Liver (tissue), 9 donors: ENCODE measurements around the gene FAIM2. TPM values are rescaled to one million over a fixed set of nuclear protein-coding genes. Genes with fewer than 3 reads are reported as not detected.
A peak's percentile ranks its signal among the peaks of the same experiment; 100 is the strongest.

Source experiments
- DNase-seq: peaks from one replicate; pipeline ENCODE4 v3.0.0-alpha.2; 2017; ENCODE audit warnings: low spot score
- H3K27ac ChIP-seq, 2 donors: one replicate each; pipeline ENCODE4 v1.7.0; 2013; ENCODE audit warnings: inconsistent platforms in 2 of 2, low read length in 2 of 2, control low read depth in 1 of 2, low read depth in 1 of 2, mild to moderate bottlenecking in 1 of 2
- H3K27me3 ChIP-seq, 4 donors: one replicate each; pipeline versions ENCODE4 v1.6.1 to v1.7.0; 2013; ENCODE audit warnings: low read length in 3 of 4, inconsistent platforms in 1 of 4, mild to moderate bottlenecking in 1 of 4, moderate library complexity in 1 of 4; ENCODE audit not compliant: control insufficient read depth in 4 of 4, insufficient read depth in 4 of 4
- H3K36me3 ChIP-seq, 4 donors: one replicate each; pipeline versions ENCODE4 v1.6.1 to v1.7.0; 2013; ENCODE audit warnings: low read length in 3 of 4, mild to moderate bottlenecking in 3 of 4, low read depth in 1 of 4, moderate library complexity in 1 of 4; ENCODE audit not compliant: control insufficient read depth in 4 of 4, insufficient read depth in 3 of 4
- H3K4me1 ChIP-seq, 4 donors: one replicate each; pipeline versions ENCODE4 v1.6.1 to v1.7.0; 2013; ENCODE audit warnings: low read length in 3 of 4, mild to moderate bottlenecking in 3 of 4, moderate library complexity in 1 of 4; ENCODE audit not compliant: control insufficient read depth in 4 of 4, insufficient read depth in 4 of 4
- H3K4me3 ChIP-seq, 3 donors: one replicate each; pipeline versions ENCODE4 v1.6.1 to v1.7.0; 2013; ENCODE audit warnings: low read length in 3 of 3, control low read depth in 1 of 3, low read depth in 1 of 3, mild to moderate bottlenecking in 1 of 3
- H3K9ac ChIP-seq, 2 donors: one replicate each; pipeline ENCODE4 v1.7.0; 2013; ENCODE audit warnings: low read length in 2 of 2, mild to moderate bottlenecking in 2 of 2, moderate library complexity in 2 of 2, control low read depth in 1 of 2, low read depth in 1 of 2
- H3K9me3 ChIP-seq, 4 donors: one replicate each; pipeline versions ENCODE4 v1.6.1 to v1.7.0; 2013; ENCODE audit warnings: low read length in 3 of 4; ENCODE audit not compliant: control insufficient read depth in 4 of 4
- EGR1 ChIP-seq, 2 donors: IDR thresholded peaks; 2 replicates each; pipeline ENCODE4 v1.6.1; 2016 to 2018; ENCODE audit warnings: antibody characterized with exemption in 2 of 2, low read depth in 2 of 2
- FOXA1 ChIP-seq: IDR thresholded peaks from 2 replicates; pipeline ENCODE4 v1.6.1; 2016; ENCODE audit warnings: antibody characterized with exemption
- FOXA2 ChIP-seq: IDR thresholded peaks from 2 replicates; pipeline ENCODE4 v1.6.1; 2016; ENCODE audit warnings: antibody characterized with exemption
- GABPA ChIP-seq, 2 donors: IDR thresholded peaks in 1 of 2; conservative IDR thresholded peaks in 1 of 2; 2 replicates each; pipeline ENCODE4 v1.6.1; 2016; ENCODE audit warnings: antibody characterized with exemption in 2 of 2, mild to moderate bottlenecking in 1 of 2, moderate library complexity in 1 of 2
- HNF4A ChIP-seq, 2 donors: conservative IDR thresholded peaks; 2 replicates each; pipeline ENCODE4 v1.6.1; 2016; ENCODE audit warnings: antibody characterized with exemption in 2 of 2, mild to moderate bottlenecking in 2 of 2
- HNF4G ChIP-seq: IDR thresholded peaks from 2 replicates; pipeline ENCODE4 v1.6.1; 2016; ENCODE audit warnings: antibody characterized with exemption
- NR2F2 ChIP-seq: IDR thresholded peaks from 2 replicates; pipeline ENCODE4 v1.6.1; 2016; ENCODE audit warnings: antibody characterized with exemption
- RAD21 ChIP-seq, 2 donors: IDR thresholded peaks; 2 replicates each; pipeline ENCODE4 v1.6.1; 2016; ENCODE audit warnings: antibody characterized with exemption in 2 of 2, mild to moderate bottlenecking in 2 of 2
- SP1 ChIP-seq: IDR thresholded peaks from 2 replicates; pipeline ENCODE4 v1.6.1; 2018; ENCODE audit warnings: antibody characterized with exemption, mild to moderate bottlenecking
- TAF1 ChIP-seq: conservative IDR thresholded peaks from 2 replicates; pipeline ENCODE4 v1.6.1; 2016; ENCODE audit warnings: antibody characterized with exemption, mild to moderate bottlenecking
- YY1 ChIP-seq: IDR thresholded peaks from 2 replicates; pipeline ENCODE4 v1.6.1; 2016; ENCODE audit warnings: antibody characterized with exemption, mild to moderate bottlenecking
- WGBS: extraction: QIAGEN DNeasy Blood & Tissue Kit; methylation state at CpG from one replicate; pipeline ENCODE4 v1.1.7; 2013; 5-methylcytosine and 5-hydroxymethylcytosine counted together
- polyA plus RNA-seq, 2 donors: library from polyadenylated mRNA; stranded (reverse) in 1 of 2; unstranded in 1 of 2; fragments of 200-250 nt in 1 of 2; fragments of >200 nt in 1 of 2; fragmentation: Nextera tagmentation in 1 of 2; extraction: Ambion mirVana in 1 of 2; gene quantifications; one replicate each; pipeline versions ENCODE4 v1.2.1 to v1.2.3, GENCODE V29; 2013 to 2015
- total RNA-seq, 2 donors: library from RNA; depleted of rRNA; stranded (reverse); fragments of >200 nt; gene quantifications; one replicate each; pipeline ENCODE4 v1.2.3, GENCODE V29; 2014
- TF ChIP-seq, protein P1 (sequence below): IDR thresholded peaks from 2 replicates; pipeline ENCODE4 v1.6.1; 2016; ENCODE audit warnings: antibody characterized with exemption
- TF ChIP-seq, protein P2 (sequence below): fragments of 150-350 bp; IDR thresholded peaks from 2 replicates; pipeline ENCODE4 v1.5.1; 2017; ENCODE audit warnings: improper control_type of control experiment, low read depth, low read length; ENCODE audit not compliant: missing input control
- TF ChIP-seq, protein P3 (sequence below): IDR thresholded peaks from 2 replicates; pipeline ENCODE4 v1.6.1; 2016; ENCODE audit warnings: antibody characterized with exemption, mild to moderate bottlenecking
- TF ChIP-seq, protein P4 (sequence below): IDR thresholded peaks from 2 replicates; pipeline ENCODE4 v1.6.1; 2016; ENCODE audit warnings: antibody characterized with exemption
- donor health status: healthy.
- donor health status: healthy.
- donor health status: healthy.
- donor health status: healthy.
- donor health status: healthy.

The FAIM2 gene
- total and polyA plus RNA-seq, 4 donors, result 0.06 to 0.23 TPM; not detected in 2

DNA sequence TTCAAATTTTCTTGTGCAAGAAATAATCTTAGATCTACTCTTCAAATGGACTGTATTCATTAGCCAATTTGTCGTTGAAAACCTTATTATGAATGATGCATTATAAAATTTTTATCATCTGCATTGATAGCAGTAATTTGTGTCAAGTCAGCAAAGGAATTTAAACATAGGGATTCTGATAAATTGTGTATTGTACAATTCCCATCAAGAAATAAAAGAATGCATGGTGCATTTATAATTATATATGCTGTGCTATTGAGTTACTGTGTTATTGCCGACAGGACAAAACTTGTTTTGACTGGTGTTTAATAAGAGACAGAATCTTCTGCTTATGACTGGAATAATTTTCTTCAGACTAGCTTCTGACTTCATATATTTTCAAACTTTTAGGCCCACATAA, 57.7 kb downstream of the FAIM2 start:
- no peaks in the 10 kb centered on the region for H3K36me3 ChIP-seq
- H3K4me1 ChIP-seq, result peaks cover 2 to 13% (median 10%) of the 10 kb centered on the region in 4 donors
- H3K4me3 ChIP-seq, result no peak overlapping the region
- no peak for DNase-seq
- TF ChIP-seq SP1 (no peak), EGR1 (IDR thresholded peaks at IDR 0.05; ENCODE audit: low read depth in 2 of 2) (no peak), GABPA (IDR thresholded peaks at IDR 0.05 in 1 of 2, conservative IDR thresholded peaks at IDR 0.05 in 1 of 2) (no peak), RAD21 (IDR thresholded peaks at IDR 0.05) (no peak), NR2F2 (no peak)
- TF ChIP-seq, protein P1, sequence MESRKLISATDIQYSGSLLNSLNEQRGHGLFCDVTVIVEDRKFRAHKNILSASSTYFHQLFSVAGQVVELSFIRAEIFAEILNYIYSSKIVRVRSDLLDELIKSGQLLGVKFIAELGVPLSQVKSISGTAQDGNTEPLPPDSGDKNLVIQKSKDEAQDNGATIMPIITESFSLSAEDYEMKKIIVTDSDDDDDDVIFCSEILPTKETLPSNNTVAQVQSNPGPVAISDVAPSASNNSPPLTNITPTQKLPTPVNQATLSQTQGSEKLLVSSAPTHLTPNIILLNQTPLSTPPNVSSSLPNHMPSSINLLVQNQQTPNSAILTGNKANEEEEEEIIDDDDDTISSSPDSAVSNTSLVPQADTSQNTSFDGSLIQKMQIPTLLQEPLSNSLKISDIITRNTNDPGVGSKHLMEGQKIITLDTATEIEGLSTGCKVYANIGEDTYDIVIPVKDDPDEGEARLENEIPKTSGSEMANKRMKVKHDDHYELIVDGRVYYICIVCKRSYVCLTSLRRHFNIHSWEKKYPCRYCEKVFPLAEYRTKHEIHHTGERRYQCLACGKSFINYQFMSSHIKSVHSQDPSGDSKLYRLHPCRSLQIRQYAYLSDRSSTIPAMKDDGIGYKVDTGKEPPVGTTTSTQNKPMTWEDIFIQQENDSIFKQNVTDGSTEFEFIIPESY, result no peak
- TF ChIP-seq, protein P2, sequence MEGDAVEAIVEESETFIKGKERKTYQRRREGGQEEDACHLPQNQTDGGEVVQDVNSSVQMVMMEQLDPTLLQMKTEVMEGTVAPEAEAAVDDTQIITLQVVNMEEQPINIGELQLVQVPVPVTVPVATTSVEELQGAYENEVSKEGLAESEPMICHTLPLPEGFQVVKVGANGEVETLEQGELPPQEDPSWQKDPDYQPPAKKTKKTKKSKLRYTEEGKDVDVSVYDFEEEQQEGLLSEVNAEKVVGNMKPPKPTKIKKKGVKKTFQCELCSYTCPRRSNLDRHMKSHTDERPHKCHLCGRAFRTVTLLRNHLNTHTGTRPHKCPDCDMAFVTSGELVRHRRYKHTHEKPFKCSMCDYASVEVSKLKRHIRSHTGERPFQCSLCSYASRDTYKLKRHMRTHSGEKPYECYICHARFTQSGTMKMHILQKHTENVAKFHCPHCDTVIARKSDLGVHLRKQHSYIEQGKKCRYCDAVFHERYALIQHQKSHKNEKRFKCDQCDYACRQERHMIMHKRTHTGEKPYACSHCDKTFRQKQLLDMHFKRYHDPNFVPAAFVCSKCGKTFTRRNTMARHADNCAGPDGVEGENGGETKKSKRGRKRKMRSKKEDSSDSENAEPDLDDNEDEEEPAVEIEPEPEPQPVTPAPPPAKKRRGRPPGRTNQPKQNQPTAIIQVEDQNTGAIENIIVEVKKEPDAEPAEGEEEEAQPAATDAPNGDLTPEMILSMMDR, result no peak
- no peak overlapping the region for H3K27ac ChIP-seq
- no peak overlapping the region for H3K9ac ChIP-seq
- H3K27me3 ChIP-seq, result peaks cover 0 to 12% (median 3%) of the 10 kb centered on the region in 4 donors
- 90% methylated on average over 2 of the region's 2 CpGs for WGBS
- no peaks in the 10 kb centered on the region for H3K9me3 ChIP-seq

DNA sequence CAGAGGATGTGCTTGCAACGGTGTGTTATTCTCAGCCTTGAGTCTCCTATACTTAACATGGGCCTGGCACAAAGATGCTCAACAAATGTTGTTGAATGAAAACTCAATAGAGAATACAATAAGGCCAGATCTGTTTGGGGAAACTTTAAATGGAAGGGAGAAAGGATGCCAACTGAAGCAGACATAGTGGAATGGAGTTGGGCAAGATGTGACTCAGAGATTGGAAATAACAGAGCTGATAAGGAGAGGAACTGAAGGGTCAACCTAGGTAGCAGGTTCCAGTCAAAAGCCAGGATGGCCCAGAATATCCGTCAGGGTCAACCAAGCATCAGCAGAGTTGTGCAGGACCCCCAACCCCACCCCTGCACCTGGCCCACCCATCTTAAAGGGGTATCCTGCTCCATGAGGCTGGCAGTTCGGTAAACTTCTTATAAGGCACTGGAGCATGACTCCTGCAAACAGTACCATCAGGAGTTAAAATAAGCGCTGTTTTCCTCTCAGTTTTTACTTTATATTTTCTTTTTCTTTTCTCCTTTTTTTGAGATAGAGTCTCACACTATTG, 59.7 kb downstream of the FAIM2 start:
- H3K27ac ChIP-seq, result no peak overlapping the region
- H3K9me3 ChIP-seq, result no peaks in the 10 kb centered on the region
- DNase-seq, result no peak
- H3K4me1 ChIP-seq, result peaks cover 2 to 13% (median 10%) of the 10 kb centered on the region in 4 donors
- no peaks in the 10 kb centered on the region for H3K36me3 ChIP-seq
- no peak overlapping the region for H3K9ac ChIP-seq
- no peak for TF ChIP-seq EGR1 (IDR thresholded peaks at IDR 0.05; ENCODE audit: low read depth in 2 of 2)
- no peak for TF ChIP-seq FOXA2
- TF ChIP-seq RAD21 (IDR thresholded peaks at IDR 0.05), result no peak
- TF ChIP-seq YY1, result no peak
- no peak for TF ChIP-seq HNF4A (conservative IDR thresholded peaks at IDR 0.05)
- TF ChIP-seq GABPA (IDR thresholded peaks at IDR 0.05 in 1 of 2, conservative IDR thresholded peaks at IDR 0.05 in 1 of 2), result no peak
- TF ChIP-seq HNF4G, result no peak
- 96% methylated on average over 4 of the region's 4 CpGs for WGBS
- H3K27me3 ChIP-seq, result peaks cover 0 to 8% (median 2%) of the 10 kb centered on the region in 4 donors
- H3K4me3 ChIP-seq, result no peak overlapping the region

DNA sequence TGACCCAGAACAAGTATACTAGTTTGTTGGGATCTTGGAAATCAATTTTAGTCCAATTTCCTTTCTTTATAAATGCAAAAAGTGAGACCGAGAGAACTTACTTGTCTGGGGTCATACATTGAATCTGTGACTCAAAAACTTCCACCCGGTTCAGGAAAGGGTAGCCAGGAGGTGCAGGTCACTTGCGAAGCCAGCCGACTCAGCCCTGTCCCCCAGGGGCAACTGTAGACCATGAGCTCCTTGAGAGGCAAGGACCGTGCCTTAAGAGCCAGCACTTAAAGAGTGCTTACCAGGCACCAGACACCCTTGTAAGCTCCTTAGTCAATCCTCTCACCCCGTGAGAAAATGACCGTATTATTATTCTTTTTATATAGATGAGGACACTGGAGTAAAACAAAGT, 60.3 kb downstream of the FAIM2 start:
- Histone ChIP-seq H3K9me3 (no peaks in the 10 kb centered on the region), H3K4me1 (peaks cover 2 to 13% (median 10%) of the 10 kb centered on the region in 4 donors), H3K9ac (peak overlapping the region; percentile 71 to 79), H3K36me3 (no peaks in the 10 kb centered on the region), H3K4me3 (peak overlapping the region in 2 of 3 donors; percentile 55 to 99), H3K27me3 (peaks cover 0 to 5% (median 2%) of the 10 kb centered on the region in 4 donors), H3K27ac (peak overlapping the region; percentile 90 to 95)
- no peak for DNase-seq
- 91% methylated on average over 7 of the region's 7 CpGs for WGBS
- TF ChIP-seq TAF1 (no peak), RAD21 (IDR thresholded peaks at IDR 0.05) (no peak), FOXA1 (no peak), YY1 (no peak)
- TF ChIP-seq, protein P3, sequence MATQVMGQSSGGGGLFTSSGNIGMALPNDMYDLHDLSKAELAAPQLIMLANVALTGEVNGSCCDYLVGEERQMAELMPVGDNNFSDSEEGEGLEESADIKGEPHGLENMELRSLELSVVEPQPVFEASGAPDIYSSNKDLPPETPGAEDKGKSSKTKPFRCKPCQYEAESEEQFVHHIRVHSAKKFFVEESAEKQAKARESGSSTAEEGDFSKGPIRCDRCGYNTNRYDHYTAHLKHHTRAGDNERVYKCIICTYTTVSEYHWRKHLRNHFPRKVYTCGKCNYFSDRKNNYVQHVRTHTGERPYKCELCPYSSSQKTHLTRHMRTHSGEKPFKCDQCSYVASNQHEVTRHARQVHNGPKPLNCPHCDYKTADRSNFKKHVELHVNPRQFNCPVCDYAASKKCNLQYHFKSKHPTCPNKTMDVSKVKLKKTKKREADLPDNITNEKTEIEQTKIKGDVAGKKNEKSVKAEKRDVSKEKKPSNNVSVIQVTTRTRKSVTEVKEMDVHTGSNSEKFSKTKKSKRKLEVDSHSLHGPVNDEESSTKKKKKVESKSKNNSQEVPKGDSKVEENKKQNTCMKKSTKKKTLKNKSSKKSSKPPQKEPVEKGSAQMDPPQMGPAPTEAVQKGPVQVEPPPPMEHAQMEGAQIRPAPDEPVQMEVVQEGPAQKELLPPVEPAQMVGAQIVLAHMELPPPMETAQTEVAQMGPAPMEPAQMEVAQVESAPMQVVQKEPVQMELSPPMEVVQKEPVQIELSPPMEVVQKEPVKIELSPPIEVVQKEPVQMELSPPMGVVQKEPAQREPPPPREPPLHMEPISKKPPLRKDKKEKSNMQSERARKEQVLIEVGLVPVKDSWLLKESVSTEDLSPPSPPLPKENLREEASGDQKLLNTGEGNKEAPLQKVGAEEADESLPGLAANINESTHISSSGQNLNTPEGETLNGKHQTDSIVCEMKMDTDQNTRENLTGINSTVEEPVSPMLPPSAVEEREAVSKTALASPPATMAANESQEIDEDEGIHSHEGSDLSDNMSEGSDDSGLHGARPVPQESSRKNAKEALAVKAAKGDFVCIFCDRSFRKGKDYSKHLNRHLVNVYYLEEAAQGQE, result no peak
- TF ChIP-seq, protein P4, sequence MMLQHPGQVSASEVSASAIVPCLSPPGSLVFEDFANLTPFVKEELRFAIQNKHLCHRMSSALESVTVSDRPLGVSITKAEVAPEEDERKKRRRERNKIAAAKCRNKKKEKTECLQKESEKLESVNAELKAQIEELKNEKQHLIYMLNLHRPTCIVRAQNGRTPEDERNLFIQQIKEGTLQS, result no peak
- TF ChIP-seq, protein P1, result no peak
